ENCODE data around the gene LIPC.

GRCh38 chr15:58406811-58407210 lies 25.0 kb upstream of the LIPC start:
- TF ChIP-seq CTCF (IDR thresholded peaks at IDR 0.05): no peak
- TF ChIP-seq POLR2A (IDR thresholded peaks at IDR 0.05): no peak

All from testis (tissue), 2 donors.